ENCODE data around the gene EFNA1. TPM values are rescaled to one million over a fixed set of nuclear protein-coding genes. Genes with fewer than 3 reads are reported as not detected.

EFNA1 gene
- total and polyA plus RNA-seq, 2 of the 13 experiments (the other 11 are each of a cell fraction or from before 2014, with no cell fraction given) = 81.8 to 874 TPM

DNA sequence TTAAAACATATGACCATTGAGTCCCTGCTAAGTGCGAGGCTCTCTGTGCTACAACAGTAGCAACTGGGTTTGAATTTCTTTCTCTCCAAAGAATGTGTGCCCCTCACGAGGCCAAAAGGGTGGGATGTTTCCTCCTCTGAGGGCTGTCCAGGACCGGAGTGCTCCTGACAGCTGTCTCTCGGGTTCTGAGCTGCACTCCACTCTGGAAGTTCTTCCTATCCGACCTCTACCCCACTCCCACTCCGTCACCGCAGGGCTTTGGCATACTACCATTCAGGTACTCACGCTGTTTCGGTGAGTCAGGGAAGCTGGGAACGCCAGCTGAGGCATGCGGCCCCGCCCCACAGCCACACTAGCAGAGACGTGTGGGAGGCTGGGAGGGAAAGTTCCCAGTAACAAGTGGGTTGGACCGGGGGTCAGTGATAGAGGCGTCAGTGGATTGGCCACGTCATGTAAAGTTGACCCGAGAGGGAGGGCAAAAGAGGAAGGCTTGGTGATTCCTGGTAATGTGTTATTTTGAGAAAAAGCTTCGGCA, 7.3 kb downstream of the EFNA1 start:
- no peaks in the 10 kb centered on the region for H3K9me3 ChIP-seq (ENCODE audit: low read length)
- H2AFZ ChIP-seq (ENCODE audit: low read length) = no peak overlapping the region
- peak; percentile 90 for DNase-seq (ENCODE audit: low spot score)
- intact Hi-C loops (cut with micrococcal nuclease; ENCODE audit: unreplicated experiment) (loop anchor here (1.0 kb wide), 2 partner anchors 8 to 41 kb away; partner anchors contain the start of gene EFNA1), in situ Hi-C loops (cut with HindIII; ENCODE audit: extremely low pct_ligation_motif_present, low pct_unique_long_range_greater_than_20kb) (no loop called here)
- peak overlapping the region; percentile 89 for H3K27ac ChIP-seq (ENCODE audit: extremely low read length, insufficient read depth, low read length)
- peak overlapping the region; percentile 78 for H3K9ac ChIP-seq (ENCODE audit: insufficient read depth, low read depth, low read length)
- H3K4me2 ChIP-seq (ENCODE audit: low read depth, low read length) = peak overlapping the region; percentile 89
- H4K20me1 ChIP-seq (ENCODE audit: insufficient read depth, low read length) = peaks cover 52% of the 10 kb centered on the region
- H3K27me3 ChIP-seq (ENCODE audit: control insufficient read depth in 1 of 2, insufficient read depth in 2 of 2, low read length in 2 of 2) = no peaks in the 10 kb centered on the region; a peak in 1 of 5 replicates
- POLR2A ChIA-PET = interaction anchor here (0.7 to 7.4 kb wide), 17 partner anchors 10 to 162 kb away, joined by 3 to 144 read pairs (median 4); partner anchors contain the start of genes EFNA1, KRTCAP2, THBS3 and ZBTB7B
- peak; percentile 62 for ATAC-seq
- peak; percentile 51 for FAIRE-seq
- peaks cover 57% of the 10 kb centered on the region for H3K79me2 ChIP-seq (ENCODE audit: insufficient read depth, low read length)
- peaks cover 17 to 46% of the 10 kb centered on the region in 2 experiments for H3K36me3 ChIP-seq (replicated peaks in 1 of 2; ENCODE audit: control insufficient read depth in 1 of 2, insufficient read depth in 2 of 2, low read length in 2 of 2)
- CTCF ChIA-PET (ENCODE audit: low intra/inter-chr PET ratio, low total read pairs) = interaction anchor here (1.1 to 3.2 kb wide), 2 partner anchors 33 to 42 kb away, joined by 4 to 18 read pairs; no protein-coding TSS in a partner anchor
- WGBS (ENCODE audit: low lambda C conversion rate) = 10% methylated on average over 18 of the region's 18 CpGs
- H3K4me3 ChIP-seq (replicated peaks in 1 of 3; ENCODE audit: insufficient read depth in 1 of 3, low read depth in 2 of 3, low read length in 3 of 3) = peak overlapping the region; percentile 52 to 84 (median 53)
- peaks cover 83% of the 10 kb centered on the region for H3K4me1 ChIP-seq (ENCODE audit: insufficient read depth, low read length)
- BruUV-seq (replicated peaks) = TSS peak; percentile 54
- TF ChIP-seq, protein P1, sequence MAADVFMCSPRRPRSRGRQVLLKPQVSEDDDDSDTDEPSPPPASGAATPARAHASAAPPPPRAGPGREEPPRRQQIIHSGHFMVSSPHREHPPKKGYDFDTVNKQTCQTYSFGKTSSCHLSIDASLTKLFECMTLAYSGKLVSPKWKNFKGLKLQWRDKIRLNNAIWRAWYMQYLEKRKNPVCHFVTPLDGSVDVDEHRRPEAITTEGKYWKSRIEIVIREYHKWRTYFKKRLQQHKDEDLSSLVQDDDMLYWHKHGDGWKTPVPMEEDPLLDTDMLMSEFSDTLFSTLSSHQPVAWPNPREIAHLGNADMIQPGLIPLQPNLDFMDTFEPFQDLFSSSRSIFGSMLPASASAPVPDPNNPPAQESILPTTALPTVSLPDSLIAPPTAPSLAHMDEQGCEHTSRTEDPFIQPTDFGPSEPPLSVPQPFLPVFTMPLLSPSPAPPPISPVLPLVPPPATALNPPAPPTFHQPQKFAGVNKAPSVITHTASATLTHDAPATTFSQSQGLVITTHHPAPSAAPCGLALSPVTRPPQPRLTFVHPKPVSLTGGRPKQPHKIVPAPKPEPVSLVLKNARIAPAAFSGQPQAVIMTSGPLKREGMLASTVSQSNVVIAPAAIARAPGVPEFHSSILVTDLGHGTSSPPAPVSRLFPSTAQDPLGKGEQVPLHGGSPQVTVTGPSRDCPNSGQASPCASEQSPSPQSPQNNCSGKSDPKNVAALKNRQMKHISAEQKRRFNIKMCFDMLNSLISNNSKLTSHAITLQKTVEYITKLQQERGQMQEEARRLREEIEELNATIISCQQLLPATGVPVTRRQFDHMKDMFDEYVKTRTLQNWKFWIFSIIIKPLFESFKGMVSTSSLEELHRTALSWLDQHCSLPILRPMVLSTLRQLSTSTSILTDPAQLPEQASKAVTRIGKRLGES (CRISPR knock-in tag; IDR thresholded peaks at IDR 0.05; ENCODE audit: borderline replicate concordance) = no peak
- no peak for TF ChIP-seq ZNF282 (IDR thresholded peaks at IDR 0.05; ENCODE audit: partially characterized antibody)
- TF ChIP-seq TBL1XR1 (IDR thresholded peaks at IDR 0.05; ENCODE audit: borderline replicate concordance, low read length, partially characterized antibody) = no peak
- TF ChIP-seq ZNF224 (CRISPR knock-in tag; IDR thresholded peaks at IDR 0.05) = no peak; the same call in 1 of the 2 replicates
- peak; percentile 69 for TF ChIP-seq POLR2AphosphoS5 (IDR thresholded peaks at IDR 0.05; ENCODE audit: low read depth, low read length)
- no peak for TF ChIP-seq MED13 (CRISPR knock-in tag; IDR thresholded peaks at IDR 0.05)
- TF ChIP-seq, protein P2, sequence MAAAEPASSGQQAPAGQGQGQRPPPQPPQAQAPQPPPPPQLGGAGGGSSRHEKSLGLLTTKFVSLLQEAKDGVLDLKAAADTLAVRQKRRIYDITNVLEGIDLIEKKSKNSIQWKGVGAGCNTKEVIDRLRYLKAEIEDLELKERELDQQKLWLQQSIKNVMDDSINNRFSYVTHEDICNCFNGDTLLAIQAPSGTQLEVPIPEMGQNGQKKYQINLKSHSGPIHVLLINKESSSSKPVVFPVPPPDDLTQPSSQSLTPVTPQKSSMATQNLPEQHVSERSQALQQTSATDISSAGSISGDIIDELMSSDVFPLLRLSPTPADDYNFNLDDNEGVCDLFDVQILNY (CRISPR knock-in tag; conservative IDR thresholded peaks at IDR 0.05) = no peak
- TF ChIP-seq ZNF367 (CRISPR knock-in tag; IDR thresholded peaks at IDR 0.05; ENCODE audit: borderline replicate concordance) = no peak
- peak; percentile 30; the same call in 1 of the 2 replicates for TF ChIP-seq ZNF124 (CRISPR knock-in tag; IDR thresholded peaks at IDR 0.05)
- no peak for TF ChIP-seq FLYWCH1 (CRISPR knock-in tag; IDR thresholded peaks at IDR 0.05)
- TF ChIP-seq, protein P3, sequence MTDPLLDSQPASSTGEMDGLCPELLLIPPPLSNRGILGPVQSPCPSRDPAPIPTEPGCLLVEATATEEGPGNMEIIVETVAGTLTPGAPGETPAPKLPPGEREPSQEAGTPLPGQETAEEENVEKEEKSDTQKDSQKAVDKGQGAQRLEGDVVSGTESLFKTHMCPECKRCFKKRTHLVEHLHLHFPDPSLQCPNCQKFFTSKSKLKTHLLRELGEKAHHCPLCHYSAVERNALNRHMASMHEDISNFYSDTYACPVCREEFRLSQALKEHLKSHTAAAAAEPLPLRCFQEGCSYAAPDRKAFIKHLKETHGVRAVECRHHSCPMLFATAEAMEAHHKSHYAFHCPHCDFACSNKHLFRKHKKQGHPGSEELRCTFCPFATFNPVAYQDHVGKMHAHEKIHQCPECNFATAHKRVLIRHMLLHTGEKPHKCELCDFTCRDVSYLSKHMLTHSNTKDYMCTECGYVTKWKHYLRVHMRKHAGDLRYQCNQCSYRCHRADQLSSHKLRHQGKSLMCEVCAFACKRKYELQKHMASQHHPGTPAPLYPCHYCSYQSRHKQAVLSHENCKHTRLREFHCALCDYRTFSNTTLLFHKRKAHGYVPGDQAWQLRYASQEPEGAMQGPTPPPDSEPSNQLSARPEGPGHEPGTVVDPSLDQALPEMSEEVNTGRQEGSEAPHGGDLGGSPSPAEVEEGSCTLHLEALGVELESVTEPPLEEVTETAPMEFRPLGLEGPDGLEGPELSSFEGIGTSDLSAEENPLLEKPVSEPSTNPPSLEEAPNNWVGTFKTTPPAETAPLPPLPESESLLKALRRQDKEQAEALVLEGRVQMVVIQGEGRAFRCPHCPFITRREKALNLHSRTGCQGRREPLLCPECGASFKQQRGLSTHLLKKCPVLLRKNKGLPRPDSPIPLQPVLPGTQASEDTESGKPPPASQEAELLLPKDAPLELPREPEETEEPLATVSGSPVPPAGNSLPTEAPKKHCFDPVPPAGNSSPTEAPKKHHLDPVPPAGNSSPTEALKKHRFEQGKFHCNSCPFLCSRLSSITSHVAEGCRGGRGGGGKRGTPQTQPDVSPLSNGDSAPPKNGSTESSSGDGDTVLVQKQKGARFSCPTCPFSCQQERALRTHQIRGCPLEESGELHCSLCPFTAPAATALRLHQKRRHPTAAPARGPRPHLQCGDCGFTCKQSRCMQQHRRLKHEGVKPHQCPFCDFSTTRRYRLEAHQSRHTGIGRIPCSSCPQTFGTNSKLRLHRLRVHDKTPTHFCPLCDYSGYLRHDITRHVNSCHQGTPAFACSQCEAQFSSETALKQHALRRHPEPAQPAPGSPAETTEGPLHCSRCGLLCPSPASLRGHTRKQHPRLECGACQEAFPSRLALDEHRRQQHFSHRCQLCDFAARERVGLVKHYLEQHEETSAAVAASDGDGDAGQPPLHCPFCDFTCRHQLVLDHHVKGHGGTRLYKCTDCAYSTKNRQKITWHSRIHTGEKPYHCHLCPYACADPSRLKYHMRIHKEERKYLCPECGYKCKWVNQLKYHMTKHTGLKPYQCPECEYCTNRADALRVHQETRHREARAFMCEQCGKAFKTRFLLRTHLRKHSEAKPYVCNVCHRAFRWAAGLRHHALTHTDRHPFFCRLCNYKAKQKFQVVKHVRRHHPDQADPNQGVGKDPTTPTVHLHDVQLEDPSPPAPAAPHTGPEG (CRISPR knock-in tag; IDR thresholded peaks at IDR 0.05) = 0 out of 2 replicates have a peak, but pooled peaks have one; percentile 16
- TF ChIP-seq KLF15 (CRISPR knock-in tag; IDR thresholded peaks at IDR 0.05; ENCODE audit: borderline replicate concordance) = no peak
- no peak for TF ChIP-seq PCBP1 (IDR thresholded peaks at IDR 0.05; ENCODE audit: borderline replicate concordance, low read depth, low read length)
- 0 out of 2 replicates have a peak, but pooled peaks have one; percentile 44 for TF ChIP-seq ZNF441 (CRISPR knock-in tag; IDR thresholded peaks at IDR 0.05; ENCODE audit: borderline replicate concordance)
- TF ChIP-seq ZNF138 (CRISPR knock-in tag; IDR thresholded peaks at IDR 0.05; ENCODE audit: low read depth) = no peak

All from HepG2 (cell line).